ENCODE results near the gene TNFRSF14. TPM values are rescaled to one million over a fixed set of nuclear protein-coding genes. Genes with fewer than 3 reads are reported as not detected.

Gene TNFRSF14
- total RNA-seq, 1 donor: 12.0 TPM

- H3K4me3 ChIP-seq (ENCODE audit: low read depth, low read length): no peak overlapping the region
- DNase-seq (ENCODE audit: low read depth): no peak
- TF ChIP-seq CTCF (IDR thresholded peaks at IDR 0.05; ENCODE audit: insufficient read depth, low read length): no peak
Observed at GRCh38 chr1:2537784-2538115, 18.4 kb upstream of the TNFRSF14 start.

GRCh38 chr1:2538376-2538775, 17.8 kb upstream of the TNFRSF14 start:
- TF ChIP-seq CTCF (IDR thresholded peaks at IDR 0.05; ENCODE audit: insufficient read depth, low read length): no peak
- no peak overlapping the region for H3K4me3 ChIP-seq (ENCODE audit: low read depth, low read length)
- no peak for DNase-seq (ENCODE audit: low read depth)

GRCh38 chr1:2538872-2539271, 17.3 kb upstream of the TNFRSF14 start:
- no peak overlapping the region for H3K4me3 ChIP-seq (ENCODE audit: low read depth, low read length)
- DNase-seq (ENCODE audit: low read depth): no peak
- no peak for TF ChIP-seq CTCF (IDR thresholded peaks at IDR 0.05; ENCODE audit: insufficient read depth, low read length)

- DNase-seq (ENCODE audit: low read depth): no peak
- H3K4me3 ChIP-seq (ENCODE audit: low read depth, low read length): no peak overlapping the region
- TF ChIP-seq CTCF (IDR thresholded peaks at IDR 0.05; ENCODE audit: insufficient read depth, low read length): no peak
Observed at GRCh38 chr1:2539312-2539907, 16.8 kb upstream of the TNFRSF14 start.

- H3K4me3 ChIP-seq (ENCODE audit: low read depth, low read length): no peak overlapping the region
- DNase-seq (ENCODE audit: low read depth): no peak
- TF ChIP-seq CTCF (IDR thresholded peaks at IDR 0.05; ENCODE audit: insufficient read depth, low read length): no peak
Observed at GRCh38 chr1:2540816-2541492, 15.2 kb upstream of the TNFRSF14 start.

- DNase-seq (ENCODE audit: low read depth): no peak
- no peak overlapping the region for H3K4me3 ChIP-seq (ENCODE audit: low read depth, low read length)
- TF ChIP-seq CTCF (IDR thresholded peaks at IDR 0.05; ENCODE audit: insufficient read depth, low read length): no peak
Observed at GRCh38 chr1:2541619-2542245, 14.4 kb upstream of the TNFRSF14 start.

Measured in fibroblast of the aortic adventitia (primary cell).